Calu3 (cell line): ENCODE measurements around the gene ARHGEF19. TPM values are rescaled to one million over a fixed set of nuclear protein-coding genes. Genes with fewer than 3 reads are reported as not detected.
"Not testable (repeated sequence)": the region's sequence is repeated elsewhere in the genome, so short reads cannot be mapped to it uniquely, and the experiment has no call there.

ENCODE experiments used
- BruUV-seq: library from RNA; stranded (reverse); fragments of 400-500 nt; replicated peaks from 2 replicates; lab custom pipeline; 2021; lab: Mats Ljungman, UMichigan
- CTCF ChIA-PET: fragments of 300-600 bp; sonication (Branson Sonifier 250); formaldehyde crosslinking; loops from one replicate; lab custom pipeline; 2022; ENCODE audit warnings: antibody characterized with exemption; lab: Charles Lee
- DNase-seq: peaks from one replicate; pipeline ENCODE4 v3.0.0; 2022
- H3K27ac Mint-ChIP-seq: one replicate; pipeline ENCODE4 v1.8.0; 2022; ENCODE audit warnings: mixed read lengths; ENCODE audit not compliant: unreplicated experiment
- H3K27me3 Mint-ChIP-seq: one replicate; pipeline ENCODE4 v1.8.0; 2022; ENCODE audit warnings: mixed read lengths; ENCODE audit not compliant: unreplicated experiment
- H3K36me3 Mint-ChIP-seq: one replicate; pipeline ENCODE4 v1.8.0; 2022; ENCODE audit warnings: mild to moderate bottlenecking, moderate library complexity, mixed read lengths; ENCODE audit not compliant: insufficient read depth, unreplicated experiment
- H3K4me1 Mint-ChIP-seq: one replicate; pipeline ENCODE4 v1.8.0; 2022; ENCODE audit warnings: mild to moderate bottlenecking, low read depth, mixed read lengths; ENCODE audit not compliant: unreplicated experiment
- H3K4me3 Mint-ChIP-seq: one replicate; pipeline ENCODE4 v1.8.0; 2022; ENCODE audit warnings: mild to moderate bottlenecking, low read depth, moderate library complexity, mixed read lengths; ENCODE audit not compliant: unreplicated experiment
- H3K9me3 Mint-ChIP-seq: one replicate; pipeline ENCODE4 v1.8.0; 2022; ENCODE audit warnings: low read depth, mixed read lengths; ENCODE audit not compliant: unreplicated experiment
- intact Hi-C: fragments of 100-400 bp; cut with micrococcal nuclease; formaldehyde crosslinking; loops from one replicate; pipeline ENCODE4 v1.10.0; 2022; ENCODE audit not compliant: unreplicated experiment
- total RNA-seq: library from RNA; stranded (reverse); gene quantifications from 2 replicates; pipeline ENCODE4 v1.2.3, GENCODE V29; 2022
- TF ChIP-seq, protein P1 (sequence below): fragments of 200-600 bp; IDR thresholded peaks from one replicate; pipeline ENCODE4 v1.8.0; 2022; ENCODE audit warnings: antibody characterized with exemption; ENCODE audit not compliant: unreplicated experiment

The ARHGEF19 gene
- total RNA-seq, 1 experiment from 2014 or later, result 17.2 TPM

DNA sequence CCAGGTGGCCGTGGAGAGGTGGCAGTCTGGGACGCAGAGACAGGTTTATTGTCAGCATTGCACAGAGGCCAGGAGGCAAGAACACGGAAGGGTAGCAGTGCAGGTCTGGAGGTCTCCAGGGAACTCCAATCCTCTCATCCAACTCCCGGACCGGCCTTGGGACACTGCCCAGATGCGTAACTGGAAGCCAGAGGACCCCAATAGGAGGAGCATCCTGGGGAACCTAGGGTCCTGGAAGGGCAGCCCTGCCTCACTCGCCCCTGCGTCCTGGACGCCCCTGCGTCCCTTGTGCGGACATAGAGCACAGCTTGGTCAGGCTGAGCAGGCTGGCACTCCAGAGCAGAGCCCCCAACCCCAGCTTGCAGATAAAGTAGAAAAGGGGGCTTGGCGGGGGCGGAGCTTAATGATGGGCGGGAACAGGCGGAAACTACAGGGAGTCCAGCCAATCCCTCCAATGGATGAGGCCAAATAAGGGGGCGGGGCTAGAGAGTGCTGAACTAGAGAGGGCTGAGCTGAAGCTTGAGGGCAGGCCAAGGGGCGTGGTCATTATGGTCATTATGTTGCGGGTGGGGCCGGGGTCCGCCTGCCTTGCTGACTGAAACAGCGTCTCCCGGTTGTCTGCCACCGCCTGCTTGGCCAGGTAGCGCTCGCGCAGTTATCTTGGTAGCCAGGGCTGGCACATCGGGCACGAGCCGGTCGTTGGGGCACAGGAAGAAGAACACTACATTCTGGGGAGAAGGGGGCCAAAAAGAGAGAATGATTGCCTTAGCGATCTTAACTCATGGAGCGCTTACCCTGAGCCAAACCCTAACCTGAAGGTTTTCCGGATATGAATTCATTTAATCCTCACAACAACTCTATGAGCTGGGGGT is 3.7 kb upstream of the ARHGEF19 start:
- intact Hi-C loops, result no loop called here
- peak; percentile 55 for DNase-seq
- Mint-ChIP-seq H3K27ac (no peak overlapping the region), H3K4me3 (peak overlapping the region; percentile 69), H3K4me1 (peaks cover 15% of the 10 kb centered on the region), H3K27me3 (peaks cover 6% of the 10 kb centered on the region), H3K36me3 (peaks cover 28% of the 10 kb centered on the region), H3K9me3 (no peaks in the 10 kb centered on the region)
- BruUV-seq, result no TSS peak
- TF ChIP-seq, protein P1, sequence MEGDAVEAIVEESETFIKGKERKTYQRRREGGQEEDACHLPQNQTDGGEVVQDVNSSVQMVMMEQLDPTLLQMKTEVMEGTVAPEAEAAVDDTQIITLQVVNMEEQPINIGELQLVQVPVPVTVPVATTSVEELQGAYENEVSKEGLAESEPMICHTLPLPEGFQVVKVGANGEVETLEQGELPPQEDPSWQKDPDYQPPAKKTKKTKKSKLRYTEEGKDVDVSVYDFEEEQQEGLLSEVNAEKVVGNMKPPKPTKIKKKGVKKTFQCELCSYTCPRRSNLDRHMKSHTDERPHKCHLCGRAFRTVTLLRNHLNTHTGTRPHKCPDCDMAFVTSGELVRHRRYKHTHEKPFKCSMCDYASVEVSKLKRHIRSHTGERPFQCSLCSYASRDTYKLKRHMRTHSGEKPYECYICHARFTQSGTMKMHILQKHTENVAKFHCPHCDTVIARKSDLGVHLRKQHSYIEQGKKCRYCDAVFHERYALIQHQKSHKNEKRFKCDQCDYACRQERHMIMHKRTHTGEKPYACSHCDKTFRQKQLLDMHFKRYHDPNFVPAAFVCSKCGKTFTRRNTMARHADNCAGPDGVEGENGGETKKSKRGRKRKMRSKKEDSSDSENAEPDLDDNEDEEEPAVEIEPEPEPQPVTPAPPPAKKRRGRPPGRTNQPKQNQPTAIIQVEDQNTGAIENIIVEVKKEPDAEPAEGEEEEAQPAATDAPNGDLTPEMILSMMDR, result no peak
- CTCF ChIA-PET, result interaction anchor here (0.9 kb wide), 1 partner anchor 30 kb away, joined by 3 read pairs; no protein-coding TSS in a partner anchor

DNA sequence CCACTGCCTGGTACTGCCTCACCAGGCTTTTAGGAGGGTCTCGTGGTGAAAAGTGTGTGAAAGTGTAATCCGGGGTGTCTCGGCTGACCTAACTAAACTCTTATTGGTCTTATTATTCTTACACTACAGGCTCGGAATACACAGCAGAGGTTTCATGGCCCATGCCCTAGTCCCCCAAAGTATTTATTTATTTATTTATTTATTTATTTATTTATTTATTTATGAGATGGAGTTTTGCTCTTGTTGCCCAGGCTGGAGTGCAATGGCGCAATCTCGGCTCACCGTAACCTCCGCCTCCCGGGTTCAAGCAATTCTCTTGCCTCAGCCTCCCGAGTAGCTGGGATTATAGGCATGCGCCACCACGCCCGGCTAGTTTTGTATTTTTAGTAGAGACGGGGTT is 2.8 kb upstream of the ARHGEF19 start:
- DNase-seq, H3K4me3 Mint-ChIP-seq, CTCF ChIA-PET, H3K27ac Mint-ChIP-seq, intact Hi-C loops, H3K27me3 Mint-ChIP-seq, H3K9me3 Mint-ChIP-seq, BruUV-seq: not testable (repeated sequence)
- Mint-ChIP-seq H3K4me1 (peaks cover 24% of the 10 kb centered on the region), H3K36me3 (peaks cover 28% of the 10 kb centered on the region)

DNA sequence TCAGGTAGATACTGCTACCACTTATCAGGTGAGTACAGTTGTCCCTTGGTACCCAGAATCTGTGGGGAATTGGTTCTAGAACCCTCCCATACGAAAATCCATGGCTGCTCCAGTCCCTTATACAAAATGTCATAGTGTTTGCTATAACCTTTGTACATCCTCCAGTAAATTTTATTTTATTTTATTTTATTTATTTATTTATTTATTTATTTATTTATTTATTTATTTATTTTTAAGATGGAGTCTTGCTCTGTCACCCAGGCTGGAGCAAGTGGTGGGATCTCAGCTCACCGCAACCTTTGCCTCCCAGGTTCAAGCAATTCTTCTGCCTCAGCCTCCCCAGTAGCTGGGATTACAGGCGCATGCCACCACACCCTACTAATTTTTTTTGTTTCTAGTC is 1.1 kb upstream of the ARHGEF19 start:
- Mint-ChIP-seq H3K36me3 (peaks cover 25% of the 10 kb centered on the region), H3K4me3 (peak overlapping the region; percentile 58), H3K4me1 (peaks cover 36% of the 10 kb centered on the region)
- DNase-seq, CTCF ChIA-PET, H3K27me3 Mint-ChIP-seq, H3K9me3 Mint-ChIP-seq, H3K27ac Mint-ChIP-seq, intact Hi-C loops, BruUV-seq: not testable (repeated sequence)

DNA sequence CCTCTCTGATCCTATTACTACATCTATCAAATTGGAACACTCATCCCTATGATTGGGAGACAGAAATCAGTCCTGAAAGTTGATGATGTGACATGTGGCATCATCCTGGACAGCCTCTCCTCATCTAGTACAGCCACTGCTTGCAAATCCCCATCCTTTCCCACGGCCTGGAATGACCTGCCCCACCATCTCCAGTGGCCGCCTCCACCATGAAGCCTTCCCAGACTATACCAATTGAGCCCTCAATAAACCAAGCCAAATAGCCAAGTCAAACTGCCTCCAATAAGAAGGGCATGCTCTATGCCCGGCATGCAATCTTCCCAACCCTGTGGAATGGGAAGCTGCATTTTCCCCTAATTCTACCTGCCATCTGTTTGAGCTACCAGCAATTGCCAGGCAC is 561 bp upstream of the ARHGEF19 start:
- CTCF ChIA-PET, result no interaction called here
- Mint-ChIP-seq H3K4me1 (peaks cover 42% of the 10 kb centered on the region), H3K4me3 (peak overlapping the region; percentile 58), H3K27me3 (no peaks in the 10 kb centered on the region), H3K9me3 (no peaks in the 10 kb centered on the region), H3K27ac (no peak overlapping the region), H3K36me3 (peaks cover 20% of the 10 kb centered on the region)
- no TSS peak for BruUV-seq
- TF ChIP-seq, protein P1, result no peak
- intact Hi-C loops, result no loop called here
- no peak for DNase-seq

DNA sequence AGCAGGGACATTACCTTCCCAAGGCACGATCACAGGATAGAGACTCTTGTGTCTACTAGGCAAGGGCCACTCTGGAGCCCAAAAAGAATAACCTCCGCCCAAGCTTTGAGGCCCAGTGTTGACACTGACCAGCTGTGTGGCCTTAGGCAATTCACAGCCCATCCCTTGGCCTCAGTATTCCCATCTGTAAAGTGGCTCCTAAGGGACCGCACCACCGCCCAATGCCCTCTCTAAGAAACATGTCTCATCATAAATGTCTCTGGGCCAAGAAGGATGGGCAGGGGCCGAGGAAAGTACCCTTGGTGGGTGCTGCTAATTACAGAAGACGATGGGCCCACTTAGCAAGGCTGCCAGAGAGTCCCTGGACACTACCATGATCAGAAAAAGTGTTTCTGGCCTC is 628 bp downstream of the ARHGEF19 start:
- intact Hi-C loops, result no loop called here
- H3K9me3 Mint-ChIP-seq, result no peaks in the 10 kb centered on the region
- no peaks in the 10 kb centered on the region for H3K27me3 Mint-ChIP-seq
- peaks cover 42% of the 10 kb centered on the region for H3K4me1 Mint-ChIP-seq
- CTCF ChIA-PET, result no interaction called here
- no peak overlapping the region for H3K27ac Mint-ChIP-seq
- DNase-seq, result no peak
- H3K36me3 Mint-ChIP-seq, result peaks cover 20% of the 10 kb centered on the region
- BruUV-seq, result no TSS peak
- peak overlapping the region; percentile 58 for H3K4me3 Mint-ChIP-seq
- TF ChIP-seq, protein P1, result no peak
